Glutamatergic neuron (in vitro differentiated cells): ENCODE measurements around the gene FAM200C. TPM values are rescaled to one million over a fixed set of nuclear protein-coding genes. Genes with fewer than 3 reads are reported as not detected.

Experiments used
- DNase-seq: peaks from one replicate; pipeline ENCODE4 v3.0.0; 2022
- H3K27ac Mint-ChIP-seq: one replicate; pipeline ENCODE4 v1.8.0; 2020; ENCODE audit warnings: mild to moderate bottlenecking, mixed read lengths, inconsistent platforms; ENCODE audit not compliant: unreplicated experiment
- H3K27me3 Mint-ChIP-seq: one replicate; pipeline ENCODE4 v1.8.0; 2020; ENCODE audit warnings: mild to moderate bottlenecking, moderate library complexity, mixed read lengths, inconsistent platforms; ENCODE audit not compliant: unreplicated experiment
- H3K36me3 Mint-ChIP-seq: one replicate; pipeline ENCODE4 v1.8.0; 2020; ENCODE audit warnings: mild to moderate bottlenecking, mixed read lengths, inconsistent platforms; ENCODE audit not compliant: unreplicated experiment
- H3K4me1 Mint-ChIP-seq: one replicate; pipeline ENCODE4 v1.8.0; 2020; ENCODE audit warnings: mild to moderate bottlenecking, low read depth, mixed read lengths, inconsistent platforms; ENCODE audit not compliant: unreplicated experiment
- H3K4me3 Mint-ChIP-seq: one replicate; pipeline ENCODE4 v1.8.0; 2020; ENCODE audit warnings: mild to moderate bottlenecking, mixed read lengths, inconsistent platforms; ENCODE audit not compliant: unreplicated experiment
- H3K9me3 Mint-ChIP-seq: one replicate; pipeline ENCODE4 v1.8.0; 2020; ENCODE audit warnings: mild to moderate bottlenecking, moderate library complexity, mixed read lengths, inconsistent platforms; ENCODE audit not compliant: unreplicated experiment
- total RNA-seq: library from RNA; stranded (reverse); fragmentation: NEBNext Ultra II Directional; extraction: Animal tissue kit (Norgen Biotek cat#: 25700); gene quantifications from one replicate; pipeline ENCODE4 v1.2.1, GENCODE V29; 2021; ENCODE audit not compliant: unreplicated experiment
- TF ChIP-seq, protein P1 (sequence below): fragments of 200-600 bp; sonication (generic); IDR thresholded peaks from one replicate; pipeline ENCODE4 v1.5.0; 2021; ENCODE audit not compliant: partially characterized antibody, unreplicated experiment

FAM200C gene
- total RNA-seq, 1 donor from 2014 or later, result 5.1 TPM

GRCh38 chr5:160397492-160397891 lies 2.4 kb downstream of the FAM200C start:
- H3K27ac Mint-ChIP-seq, result no peak overlapping the region
- no peaks in the 10 kb centered on the region for H3K36me3 Mint-ChIP-seq
- peaks cover 10% of the 10 kb centered on the region for H3K9me3 Mint-ChIP-seq
- TF ChIP-seq, protein P1, sequence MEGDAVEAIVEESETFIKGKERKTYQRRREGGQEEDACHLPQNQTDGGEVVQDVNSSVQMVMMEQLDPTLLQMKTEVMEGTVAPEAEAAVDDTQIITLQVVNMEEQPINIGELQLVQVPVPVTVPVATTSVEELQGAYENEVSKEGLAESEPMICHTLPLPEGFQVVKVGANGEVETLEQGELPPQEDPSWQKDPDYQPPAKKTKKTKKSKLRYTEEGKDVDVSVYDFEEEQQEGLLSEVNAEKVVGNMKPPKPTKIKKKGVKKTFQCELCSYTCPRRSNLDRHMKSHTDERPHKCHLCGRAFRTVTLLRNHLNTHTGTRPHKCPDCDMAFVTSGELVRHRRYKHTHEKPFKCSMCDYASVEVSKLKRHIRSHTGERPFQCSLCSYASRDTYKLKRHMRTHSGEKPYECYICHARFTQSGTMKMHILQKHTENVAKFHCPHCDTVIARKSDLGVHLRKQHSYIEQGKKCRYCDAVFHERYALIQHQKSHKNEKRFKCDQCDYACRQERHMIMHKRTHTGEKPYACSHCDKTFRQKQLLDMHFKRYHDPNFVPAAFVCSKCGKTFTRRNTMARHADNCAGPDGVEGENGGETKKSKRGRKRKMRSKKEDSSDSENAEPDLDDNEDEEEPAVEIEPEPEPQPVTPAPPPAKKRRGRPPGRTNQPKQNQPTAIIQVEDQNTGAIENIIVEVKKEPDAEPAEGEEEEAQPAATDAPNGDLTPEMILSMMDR, result no peak
- peaks cover 6% of the 10 kb centered on the region for H3K27me3 Mint-ChIP-seq
- DNase-seq, result no peak
- peaks cover 13% of the 10 kb centered on the region for H3K4me1 Mint-ChIP-seq
- H3K4me3 Mint-ChIP-seq, result no peak overlapping the region

GRCh38 chr5:160395111-160395510 lies 4.7 kb downstream of the FAM200C start:
- peaks cover 5% of the 10 kb centered on the region for H3K27me3 Mint-ChIP-seq
- H3K9me3 Mint-ChIP-seq, result peaks cover 8% of the 10 kb centered on the region
- H3K36me3 Mint-ChIP-seq, result no peaks in the 10 kb centered on the region
- TF ChIP-seq, protein P1, result no peak
- DNase-seq, result no peak
- peaks cover 13% of the 10 kb centered on the region for H3K4me1 Mint-ChIP-seq
- H3K4me3 Mint-ChIP-seq, result no peak overlapping the region
- peak overlapping the region; percentile 26 for H3K27ac Mint-ChIP-seq

DNA sequence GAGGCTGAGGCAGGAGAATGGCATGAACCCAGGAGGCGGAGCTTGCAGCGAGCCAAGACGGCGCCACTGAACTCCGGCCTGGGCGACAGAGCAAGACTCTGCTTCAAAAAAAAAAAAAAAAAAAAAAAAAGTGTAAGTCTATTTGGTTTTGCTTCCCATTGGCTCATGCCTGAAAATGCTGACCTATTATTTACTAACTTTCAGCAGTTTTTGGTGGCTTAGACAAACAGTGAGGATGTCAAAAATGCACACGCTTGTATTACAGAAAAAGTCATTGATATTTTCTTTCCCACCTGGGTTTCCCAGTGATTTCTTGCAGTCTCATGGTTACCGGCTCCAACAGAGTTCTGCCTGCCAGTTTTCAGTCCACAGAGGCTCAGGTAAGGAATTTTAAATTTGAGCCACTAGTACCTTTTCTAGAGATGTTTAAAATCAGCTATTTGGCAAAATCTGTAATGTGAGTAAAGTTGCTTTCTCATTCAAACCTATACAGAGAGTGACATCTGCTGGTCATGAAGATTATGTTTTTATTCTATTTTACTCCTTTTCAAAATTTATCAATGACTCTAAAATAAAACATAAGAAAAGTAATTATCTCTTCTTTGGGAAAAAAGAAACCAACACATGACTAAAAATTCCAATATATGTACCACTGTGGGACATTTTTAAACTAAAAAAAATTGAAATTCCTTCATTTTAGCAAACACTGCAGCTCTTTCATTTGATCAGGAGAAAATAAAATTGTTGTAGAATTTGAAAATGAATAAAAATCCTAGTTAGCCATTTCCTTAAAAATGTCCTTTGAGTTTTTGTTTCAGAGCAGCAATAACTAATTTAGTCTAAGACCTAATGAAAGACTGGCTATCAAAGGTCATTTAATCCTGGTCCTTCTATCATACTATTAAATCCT lies 8.8 kb downstream of the FAM200C start:
- Mint-ChIP-seq H3K27me3 (no peaks in the 10 kb centered on the region), H3K27ac (no peak overlapping the region), H3K36me3 (peaks cover 20% of the 10 kb centered on the region), H3K4me1 (peaks cover 7% of the 10 kb centered on the region), H3K9me3 (peaks cover 4% of the 10 kb centered on the region), H3K4me3 (no peak overlapping the region)
- no peak for DNase-seq
- TF ChIP-seq, protein P1, result peak; percentile 44

DNA sequence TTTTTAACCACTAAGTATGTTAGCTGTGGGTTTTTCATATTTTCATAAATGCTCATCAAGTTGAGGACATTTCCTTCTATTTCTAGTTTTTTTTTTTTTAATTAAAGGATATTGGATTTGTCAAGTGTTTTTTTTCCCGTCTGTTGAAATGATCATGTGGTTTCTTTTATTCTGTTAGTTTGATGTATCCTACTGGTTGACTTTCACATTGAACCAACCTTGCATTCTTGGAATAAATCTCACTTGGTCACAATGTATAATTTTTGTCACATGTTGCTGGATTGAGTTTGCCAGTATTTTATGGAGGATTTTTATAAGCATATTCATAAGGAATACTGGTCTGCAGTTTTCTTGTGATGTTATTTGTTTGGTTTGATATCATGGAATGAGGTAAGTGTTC lies 12.4 kb downstream of the FAM200C start:
- Mint-ChIP-seq H3K4me1 (peaks cover 5% of the 10 kb centered on the region), H3K27ac (no peak overlapping the region), H3K4me3 (no peak overlapping the region), H3K27me3 (no peaks in the 10 kb centered on the region), H3K36me3 (peaks cover 20% of the 10 kb centered on the region), H3K9me3 (peaks cover 4% of the 10 kb centered on the region)
- TF ChIP-seq, protein P1, result no peak
- no peak for DNase-seq

- Mint-ChIP-seq H3K9me3 (peaks cover 4% of the 10 kb centered on the region), H3K27me3 (no peaks in the 10 kb centered on the region), H3K36me3 (peaks cover 20% of the 10 kb centered on the region), H3K27ac (no peak overlapping the region), H3K4me3 (no peak overlapping the region), H3K4me1 (peaks cover 12% of the 10 kb centered on the region)
- TF ChIP-seq, protein P1, result no peak
- no peak for DNase-seq
These were observed 14.4 kb downstream of the FAM200C start for GRCh38 chr5:160385496-160385895.
